Activated naive CD4-positive, alpha-beta T cell treated with anti-CD3 and anti-CD28 coated beads, Interleukin-2, amount 10 ng/mL, durations not matched to agents 7 days and 5 days (primary cell): ENCODE data around the gene PLXNA2.

Experiments used
- CTCF ChIA-PET: fragments of 350-600 bp; sonication (Branson Sonifier 250); formaldehyde crosslinking; loops from one replicate; lab custom pipeline; 2021; ENCODE audit warnings: antibody characterized with exemption; lab: Charles Lee
- DNase-seq: peaks from one replicate; pipeline ENCODE4 v3.0.0-alpha.2; 2020
- H3K27ac Mint-ChIP-seq: one replicate; pipeline ENCODE4 v1.8.0; 2021; ENCODE audit warnings: mild to moderate bottlenecking, moderate library complexity, mixed read lengths
- H3K27me3 Mint-ChIP-seq: one replicate; pipeline ENCODE4 v1.8.0; 2021; ENCODE audit warnings: mild to moderate bottlenecking, mixed read lengths
- H3K36me3 Mint-ChIP-seq: one replicate; pipeline ENCODE4 v1.8.0; 2021; ENCODE audit warnings: mixed read lengths
- H3K4me1 Mint-ChIP-seq: one replicate; pipeline ENCODE4 v1.8.0; 2021; ENCODE audit warnings: mixed read lengths
- H3K4me3 Mint-ChIP-seq: one replicate; pipeline ENCODE4 v1.8.0; 2021; ENCODE audit warnings: mild to moderate bottlenecking, moderate library complexity, mixed read lengths
- H3K9me3 Mint-ChIP-seq: one replicate; pipeline ENCODE4 v1.8.0; 2021; ENCODE audit warnings: mixed read lengths

PLXNA2 gene

DNA sequence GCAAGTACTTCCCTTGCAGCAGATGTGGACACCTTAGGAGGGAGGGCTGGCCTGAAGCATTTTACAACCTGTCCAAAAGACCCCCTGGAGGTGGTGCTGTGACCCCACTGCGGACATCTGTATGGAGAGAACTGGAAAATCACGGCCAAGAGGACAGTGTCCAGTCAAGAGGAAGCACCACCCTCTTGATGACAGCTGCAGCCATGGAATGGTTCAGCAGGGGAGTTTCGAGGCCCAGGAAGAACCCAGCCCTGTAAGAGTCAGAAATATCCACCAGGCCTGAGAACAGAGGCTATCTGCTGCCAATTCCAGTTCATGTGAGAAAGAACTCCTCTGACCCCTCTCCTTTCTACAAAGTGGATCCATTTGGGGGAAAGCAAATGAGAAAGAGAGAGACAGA is 126.8 kb downstream of the PLXNA2 start:
- no peaks in the 10 kb centered on the region for H3K36me3 Mint-ChIP-seq
- no peak for DNase-seq
- H3K27me3 Mint-ChIP-seq = peaks cover 27% of the 10 kb centered on the region
- H3K4me1 Mint-ChIP-seq = no peaks in the 10 kb centered on the region
- CTCF ChIA-PET = no interaction called here
- H3K4me3 Mint-ChIP-seq = no peak overlapping the region
- no peak overlapping the region for H3K27ac Mint-ChIP-seq
- H3K9me3 Mint-ChIP-seq = no peaks in the 10 kb centered on the region

DNA sequence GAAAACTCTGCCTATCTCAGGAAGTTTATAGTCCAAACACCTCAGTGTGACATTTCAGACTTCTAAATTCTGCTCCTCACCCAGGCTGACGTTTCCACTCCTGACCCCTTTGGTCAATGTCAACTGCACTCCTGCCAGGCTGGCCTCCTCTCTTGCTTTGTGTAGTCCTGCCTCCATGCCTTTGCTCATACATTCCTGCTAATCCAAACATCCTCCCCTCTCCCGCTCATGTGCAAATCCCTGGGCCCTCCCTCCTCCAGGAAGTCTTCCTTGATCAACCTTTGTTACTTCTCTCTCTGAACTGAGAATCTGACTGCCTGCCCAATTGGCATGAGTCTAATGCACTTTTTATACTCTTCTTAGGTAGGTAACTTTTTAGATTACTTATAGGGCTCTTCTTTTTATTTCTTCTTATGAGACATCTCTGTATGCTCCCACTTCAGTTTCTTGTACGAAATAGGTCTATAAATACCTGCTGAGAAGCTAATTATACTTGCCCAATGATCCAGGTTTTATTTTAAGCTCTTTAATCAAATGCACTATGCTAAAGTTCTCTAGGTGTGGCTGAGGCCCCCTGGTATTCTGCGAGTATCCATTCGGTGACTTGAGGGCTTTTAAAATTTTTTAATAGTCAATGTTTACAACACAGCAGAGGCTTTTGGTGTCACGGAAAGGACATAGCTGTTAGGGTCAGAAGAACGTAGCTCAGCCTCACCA is 128.1 kb downstream of the PLXNA2 start:
- Mint-ChIP-seq H3K9me3 (no peaks in the 10 kb centered on the region), H3K27me3 (peaks cover 27% of the 10 kb centered on the region), H3K36me3 (no peaks in the 10 kb centered on the region), H3K27ac (no peak overlapping the region), H3K4me3 (no peak overlapping the region), H3K4me1 (no peaks in the 10 kb centered on the region)
- DNase-seq = no peak
- CTCF ChIA-PET = interaction anchor here (1.5 kb wide), 1 partner anchor 13 kb away, joined by 5 read pairs; no protein-coding TSS in a partner anchor

DNA sequence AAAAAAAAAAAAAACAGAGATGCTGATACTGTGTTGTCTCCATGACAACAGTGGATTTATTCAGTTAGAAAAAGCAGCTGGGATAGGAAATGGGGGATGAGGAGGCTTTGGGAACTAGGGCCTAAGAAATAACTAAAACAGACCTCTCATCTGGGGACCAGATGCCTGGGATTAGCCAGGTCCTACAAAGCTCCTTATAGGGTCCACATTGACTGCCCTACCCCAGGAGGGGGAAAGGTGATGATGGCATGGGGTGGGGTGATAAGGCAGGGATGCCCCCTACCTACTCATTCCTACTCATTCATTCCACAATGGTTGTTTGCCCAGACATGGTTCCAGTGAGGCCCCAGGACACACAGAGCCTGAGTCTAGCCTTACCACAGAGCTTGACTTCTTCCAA is 131.2 kb downstream of the PLXNA2 start:
- H3K27me3 Mint-ChIP-seq = peaks cover 42% of the 10 kb centered on the region
- H3K4me1 Mint-ChIP-seq = no peaks in the 10 kb centered on the region
- H3K4me3 Mint-ChIP-seq = no peak overlapping the region
- no peaks in the 10 kb centered on the region for H3K9me3 Mint-ChIP-seq
- DNase-seq = no peak
- H3K36me3 Mint-ChIP-seq = no peaks in the 10 kb centered on the region
- CTCF ChIA-PET = no interaction called here
- no peak overlapping the region for H3K27ac Mint-ChIP-seq

DNA sequence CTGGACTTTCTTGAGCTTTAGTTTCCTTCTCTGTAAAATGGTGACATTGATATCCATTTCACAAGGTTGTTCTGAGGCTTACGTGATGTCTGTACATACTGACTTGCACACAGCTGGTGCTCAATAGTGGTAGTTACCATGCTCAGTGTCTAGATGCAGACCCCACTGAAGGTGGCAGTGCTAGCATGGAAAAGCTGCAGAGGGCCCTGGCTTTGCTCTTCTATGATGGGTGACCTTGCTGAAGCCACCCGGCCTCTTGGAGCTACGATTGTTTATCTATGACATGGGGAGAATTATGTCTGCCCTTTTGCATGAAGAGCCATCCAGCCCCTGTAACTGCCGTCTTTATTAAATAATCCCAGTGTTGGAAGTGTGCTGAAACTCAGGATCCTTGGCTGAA is 131.8 kb downstream of the PLXNA2 start:
- Mint-ChIP-seq H3K27me3 (peaks cover 40% of the 10 kb centered on the region), H3K36me3 (no peaks in the 10 kb centered on the region), H3K4me3 (no peak overlapping the region), H3K27ac (no peak overlapping the region), H3K4me1 (no peaks in the 10 kb centered on the region), H3K9me3 (no peaks in the 10 kb centered on the region)
- CTCF ChIA-PET = no interaction called here
- DNase-seq = no peak

- Mint-ChIP-seq H3K27ac (no peak overlapping the region), H3K4me3 (no peak overlapping the region), H3K27me3 (peaks cover 33% of the 10 kb centered on the region), H3K4me1 (no peaks in the 10 kb centered on the region), H3K9me3 (no peaks in the 10 kb centered on the region), H3K36me3 (no peaks in the 10 kb centered on the region)
- no peak for DNase-seq
- CTCF ChIA-PET = interaction anchor here (0.9 kb wide), 1 partner anchor 11 kb away, joined by 3 read pairs; no protein-coding TSS in a partner anchor
These were observed 132.5 kb downstream of the PLXNA2 start for GRCh38 chr1:208111646-208112190.

- Mint-ChIP-seq H3K9me3 (no peaks in the 10 kb centered on the region), H3K27me3 (peaks cover 36% of the 10 kb centered on the region), H3K27ac (no peak overlapping the region), H3K4me3 (no peak overlapping the region), H3K36me3 (no peaks in the 10 kb centered on the region), H3K4me1 (no peaks in the 10 kb centered on the region)
- DNase-seq = no peak
- CTCF ChIA-PET = interaction anchor here (0.7 to 1.2 kb wide), 2 partner anchors 15 to 22 kb away, joined by 4 to 5 read pairs; no protein-coding TSS in a partner anchor
These were observed 133.9 kb downstream of the PLXNA2 start for GRCh38 chr1:208110296-208110695.

DNA sequence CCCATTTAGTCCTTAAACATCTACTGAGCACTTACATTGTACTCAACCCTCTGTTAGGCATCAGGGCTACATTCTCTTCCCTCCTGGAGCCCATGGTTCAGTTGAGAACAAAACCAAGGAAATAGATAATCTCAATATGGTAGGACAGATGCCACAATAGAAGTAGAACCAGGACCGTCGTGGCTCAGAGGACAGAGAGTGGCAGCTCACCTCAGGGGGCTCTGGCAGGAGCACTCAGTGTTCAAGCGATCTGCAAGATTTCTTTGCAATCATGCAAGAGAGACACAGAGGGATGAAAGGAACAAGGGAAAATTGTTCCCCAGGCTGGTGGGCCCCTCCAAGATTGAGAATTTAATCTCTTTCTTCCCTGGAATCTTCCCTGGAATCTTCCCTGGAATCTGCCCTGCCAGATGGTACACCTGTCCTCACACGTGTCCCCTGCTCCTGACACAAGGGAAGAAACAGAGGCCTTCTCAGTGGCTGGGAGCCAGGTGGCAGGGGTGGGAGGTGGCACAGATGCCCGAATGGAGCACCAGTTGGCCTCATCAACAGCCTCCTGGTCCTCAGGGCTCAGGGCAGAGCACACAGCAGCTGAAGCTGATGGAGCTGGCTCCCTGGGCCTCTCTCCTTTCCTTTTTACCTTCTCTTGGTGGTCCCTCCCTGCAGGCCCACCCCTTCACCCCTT is 135.4 kb downstream of the PLXNA2 start:
- CTCF ChIA-PET = no interaction called here
- no peak for DNase-seq
- Mint-ChIP-seq H3K4me1 (no peaks in the 10 kb centered on the region), H3K36me3 (no peaks in the 10 kb centered on the region), H3K27me3 (peaks cover 33% of the 10 kb centered on the region), H3K27ac (no peak overlapping the region), H3K9me3 (no peaks in the 10 kb centered on the region), H3K4me3 (no peak overlapping the region)

DNA sequence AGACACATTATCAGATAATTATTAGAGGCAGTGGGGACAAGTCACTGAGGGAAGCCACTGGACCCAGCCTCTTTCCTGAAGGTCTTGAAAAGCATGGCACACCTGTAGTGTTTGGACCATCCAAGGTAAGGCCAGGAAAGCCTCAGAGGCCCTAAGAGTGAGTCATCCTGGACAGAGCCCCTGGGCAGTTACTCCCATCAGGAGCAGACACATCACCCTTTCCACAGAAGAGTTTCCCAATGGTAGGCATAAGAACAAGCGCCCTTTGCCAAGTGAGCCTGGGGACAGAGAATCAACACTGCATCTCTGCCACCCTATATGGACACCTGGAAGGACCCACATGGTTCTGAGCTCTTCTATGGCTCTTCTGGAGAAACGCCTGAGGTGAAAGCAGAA is 136.0 kb downstream of the PLXNA2 start:
- peaks cover 35% of the 10 kb centered on the region for H3K27me3 Mint-ChIP-seq
- no peak overlapping the region for H3K4me3 Mint-ChIP-seq
- H3K36me3 Mint-ChIP-seq = no peaks in the 10 kb centered on the region
- H3K4me1 Mint-ChIP-seq = no peaks in the 10 kb centered on the region
- DNase-seq = no peak
- CTCF ChIA-PET = no interaction called here
- no peak overlapping the region for H3K27ac Mint-ChIP-seq
- no peaks in the 10 kb centered on the region for H3K9me3 Mint-ChIP-seq

GRCh38 chr1:208107425-208108212 is 136.6 kb downstream of the PLXNA2 start:
- CTCF ChIA-PET = no interaction called here
- Mint-ChIP-seq H3K27ac (no peak overlapping the region), H3K36me3 (no peaks in the 10 kb centered on the region), H3K4me3 (no peak overlapping the region), H3K27me3 (peaks cover 35% of the 10 kb centered on the region), H3K9me3 (no peaks in the 10 kb centered on the region), H3K4me1 (no peaks in the 10 kb centered on the region)
- DNase-seq = no peak

- H3K9me3 Mint-ChIP-seq = no peaks in the 10 kb centered on the region
- H3K27ac Mint-ChIP-seq = no peak overlapping the region
- DNase-seq = no peak
- H3K4me1 Mint-ChIP-seq = no peaks in the 10 kb centered on the region
- no peaks in the 10 kb centered on the region for H3K36me3 Mint-ChIP-seq
- peaks cover 42% of the 10 kb centered on the region for H3K27me3 Mint-ChIP-seq
- no peak overlapping the region for H3K4me3 Mint-ChIP-seq
- CTCF ChIA-PET = no interaction called here
These were observed 138.0 kb downstream of the PLXNA2 start for GRCh38 chr1:208106218-208106617.

DNA sequence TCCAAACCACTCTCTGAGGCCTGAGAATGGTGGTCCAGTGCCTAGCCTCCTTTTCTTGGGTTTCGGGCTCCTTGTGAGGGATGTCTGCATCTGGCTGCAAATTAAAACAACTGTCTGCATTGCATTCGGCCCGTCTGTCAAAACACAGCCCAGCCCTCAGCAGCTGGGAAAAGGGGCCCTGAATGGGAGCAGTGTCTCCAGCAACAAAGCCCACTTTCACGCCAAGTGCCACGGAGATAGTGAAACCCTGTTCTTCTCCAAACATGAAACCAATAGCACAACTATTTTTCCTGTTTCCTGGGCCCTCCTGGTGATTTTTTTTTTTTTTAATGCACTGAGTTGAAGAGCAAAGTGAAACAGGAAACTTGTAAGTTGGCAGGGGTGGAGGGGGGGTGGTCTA is 138.4 kb downstream of the PLXNA2 start:
- Mint-ChIP-seq H3K4me1 (no peaks in the 10 kb centered on the region), H3K4me3 (no peak overlapping the region), H3K27me3 (peaks cover 42% of the 10 kb centered on the region), H3K27ac (no peak overlapping the region), H3K9me3 (no peaks in the 10 kb centered on the region), H3K36me3 (no peaks in the 10 kb centered on the region)
- no peak for DNase-seq
- CTCF ChIA-PET = no interaction called here

DNA sequence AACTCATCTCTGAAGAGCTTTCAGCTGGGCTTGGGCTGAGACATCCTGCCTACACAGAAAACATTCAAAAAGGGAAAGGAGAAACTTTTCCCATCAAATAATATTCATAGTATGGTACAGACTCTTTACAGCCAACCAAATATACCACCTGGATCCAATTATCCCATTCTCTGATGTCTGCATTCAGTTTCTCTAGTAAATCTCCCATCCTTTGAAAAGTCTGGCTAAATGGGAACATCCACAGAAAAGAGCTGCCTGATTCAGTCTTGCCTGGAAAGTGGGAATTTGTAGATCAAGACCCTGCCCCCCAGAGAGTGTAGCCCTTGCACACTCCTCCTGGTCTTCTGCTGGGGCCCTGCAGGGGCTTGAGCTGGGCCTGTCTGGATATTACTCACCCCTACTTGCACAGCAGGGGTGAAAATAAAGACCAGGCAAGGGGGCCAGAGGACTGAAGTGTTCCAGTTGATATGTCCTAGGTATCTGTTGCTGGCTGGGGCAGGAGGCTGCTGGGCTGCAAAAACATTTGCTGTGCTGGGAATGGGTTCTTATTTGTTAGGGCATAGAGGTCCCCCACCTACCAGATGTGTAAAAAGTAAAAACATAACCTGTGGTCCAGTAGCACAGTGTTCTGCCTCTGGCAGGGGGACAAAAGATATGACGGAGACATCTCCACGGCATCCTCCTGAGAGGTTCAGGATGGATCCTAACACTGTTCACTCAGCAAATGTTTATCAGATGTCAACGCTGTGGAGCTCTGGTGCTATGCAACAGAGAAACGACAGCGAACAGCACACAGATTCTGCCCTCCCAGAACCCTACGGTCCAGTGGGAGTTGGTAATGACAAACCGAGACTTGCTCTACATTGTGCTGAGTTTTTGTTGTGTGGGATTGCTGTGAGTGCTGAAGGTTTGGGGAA is 140.3 kb downstream of the PLXNA2 start:
- DNase-seq = no peak
- Mint-ChIP-seq H3K4me1 (no peaks in the 10 kb centered on the region), H3K4me3 (no peak overlapping the region), H3K27me3 (peaks cover 31% of the 10 kb centered on the region), H3K9me3 (no peaks in the 10 kb centered on the region), H3K36me3 (no peaks in the 10 kb centered on the region), H3K27ac (no peak overlapping the region)
- CTCF ChIA-PET = interaction anchor here (4.2 kb wide), 1 partner anchor 10 kb away, joined by 15 read pairs; no protein-coding TSS in a partner anchor

DNA sequence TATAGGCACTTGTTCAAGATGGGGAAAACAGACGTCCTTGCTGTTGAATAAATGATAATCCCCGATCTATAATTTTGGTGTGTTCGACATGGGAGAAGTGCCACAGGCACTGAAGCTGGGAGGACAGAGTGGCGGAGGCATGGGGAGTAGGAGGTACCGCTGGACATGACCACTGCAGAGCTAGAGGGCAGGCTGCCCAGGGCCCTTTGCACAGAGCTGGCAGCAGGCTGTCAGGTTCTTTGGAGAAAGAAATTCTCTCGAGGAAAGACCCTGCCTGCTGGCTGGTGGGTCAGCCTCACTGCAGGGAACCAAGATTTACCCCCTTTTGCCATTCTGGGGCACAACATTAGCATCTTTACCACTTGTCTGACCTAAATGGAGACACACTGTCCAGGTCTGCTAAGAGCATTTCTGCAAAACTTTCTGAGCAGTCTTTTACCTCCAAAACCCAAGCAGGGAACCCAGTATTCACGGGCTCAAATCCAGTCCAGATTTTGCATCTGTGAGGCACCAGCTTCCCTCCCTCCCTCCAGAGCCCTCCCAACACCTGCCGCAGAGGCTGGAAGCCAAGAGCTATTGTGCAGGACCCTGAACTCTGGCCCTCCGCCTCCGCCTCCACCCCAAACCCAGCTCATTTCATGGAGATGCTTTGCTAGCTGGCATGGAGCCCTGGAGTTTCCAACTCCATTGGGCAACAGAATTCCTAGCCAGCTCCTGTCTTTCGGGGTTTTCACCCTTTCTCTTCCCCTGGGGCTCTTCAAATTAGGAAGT is 142.3 kb downstream of the PLXNA2 start:
- Mint-ChIP-seq H3K4me3 (no peak overlapping the region), H3K4me1 (no peaks in the 10 kb centered on the region), H3K27ac (no peak overlapping the region), H3K36me3 (no peaks in the 10 kb centered on the region), H3K27me3 (peaks cover 27% of the 10 kb centered on the region), H3K9me3 (no peaks in the 10 kb centered on the region)
- CTCF ChIA-PET = interaction anchor here (0.9 to 4.2 kb wide), 3 partner anchors 8 to 80 kb away, joined by 3 to 15 read pairs (median 3); no protein-coding TSS in a partner anchor
- no peak for DNase-seq
